ENCODE results near the gene KRTAP15-1.

KRTAP15-1 gene

GRCh38 chr21:30439975-30440374 is at the start of gene KRTAP15-1:
Gene KRTAP15-1, plus strand, starts transcription at chr21:30440275. Its CDS starts 53 bp downstream, at chr21:30440328.
- no peak for DNase-seq

- no peak for DNase-seq
Observed at GRCh38 chr21:30391492-30392025, 48.5 kb upstream of the KRTAP15-1 start.

GRCh38 chr21:30395731-30396130 is 44.3 kb upstream of the KRTAP15-1 start, which contains the start of gene KRTAP13-1:
Gene KRTAP13-1, plus strand, starts transcription at chr21:30396031. Its CDS starts 56 bp downstream, at chr21:30396087.
- no peak for DNase-seq

GRCh38 chr21:30408782-30409494 is 31.1 kb upstream of the KRTAP15-1 start:
- peak; percentile 18 to 19 for DNase-seq

GRCh38 chr21:30415993-30416392 is 24.1 kb upstream of the KRTAP15-1 start:
- DNase-seq, result no peak

- no peak for DNase-seq
Observed at GRCh38 chr21:30425826-30426225, 14.2 kb upstream of the KRTAP15-1 start, which contains the start of gene KRTAP13-3. Gene KRTAP13-3, minus strand, starts transcription at chr21:30425926. Its CDS starts 14 bp downstream, at chr21:30425912.

GRCh38 chr21:30426731-30427130 is 13.3 kb upstream of the KRTAP15-1 start:
- DNase-seq, result no peak

GRCh38 chr21:30430170-30430655 is 9.9 kb upstream of the KRTAP15-1 start, which contains the start of gene KRTAP13-4:
Gene KRTAP13-4, plus strand, starts transcription at chr21:30430220. Its CDS starts 56 bp downstream, at chr21:30430276.
- no peak for DNase-seq

GRCh38 chr21:30434033-30434631 is 5.9 kb upstream of the KRTAP15-1 start:
- peak; percentile 27 to 30 for DNase-seq

- DNase-seq, result no peak
Observed at GRCh38 chr21:30437010-30437565, 3.0 kb upstream of the KRTAP15-1 start.

- DNase-seq, result no peak
Observed at GRCh38 chr21:30443226-30443625, 3.2 kb downstream of the KRTAP15-1 start.

- DNase-seq, result no peak
Observed at GRCh38 chr21:30444204-30444603, 4.1 kb downstream of the KRTAP15-1 start.

GRCh38 chr21:30447056-30447455 is 7.0 kb downstream of the KRTAP15-1 start:
- no peak for DNase-seq

GRCh38 chr21:30448514-30448913 is 8.4 kb downstream of the KRTAP15-1 start:
- no peak for DNase-seq

- no peak for DNase-seq
Observed at GRCh38 chr21:30463713-30464112, 23.6 kb downstream of the KRTAP15-1 start.

GRCh38 chr21:30468900-30469714 is 29.0 kb downstream of the KRTAP15-1 start:
- DNase-seq, result no peak

GRCh38 chr21:30478004-30478403 is 37.9 kb downstream of the KRTAP15-1 start:
- no peak for DNase-seq

GRCh38 chr21:30479259-30479658 is 39.2 kb downstream of the KRTAP15-1 start:
- DNase-seq, result no peak

- DNase-seq, result no peak
Observed at GRCh38 chr21:30480145-30480544, 40.1 kb downstream of the KRTAP15-1 start, which contains the start of gene KRTAP19-1. Gene KRTAP19-1, minus strand, starts transcription at chr21:30480367. Its CDS starts 50 bp downstream, at chr21:30480317.

GRCh38 chr21:30482130-30482529 is 42.1 kb downstream of the KRTAP15-1 start:
- DNase-seq, result no peak

- no peak for DNase-seq
Observed at GRCh38 chr21:30486180-30486579, 46.1 kb downstream of the KRTAP15-1 start.

GRCh38 chr21:30487336-30487735 is 47.3 kb downstream of the KRTAP15-1 start, which contains the start of gene KRTAP19-2:
Gene KRTAP19-2, minus strand, starts transcription at chr21:30487436. Its CDS starts 88 bp downstream, at chr21:30487348.
- DNase-seq, result no peak

Data from activated T-cell treated with anti-CD3 and anti-CD28 coated beads, Interleukin-2, amount 50 U/mL, for 48 hours (primary cell).